GM12878 (cell line): ENCODE data around the gene TMEM132D. TPM values are rescaled to one million over a fixed set of nuclear protein-coding genes. Genes with fewer than 3 reads are reported as not detected.

Source experiments
- ATAC-seq: fragments of 200-7000 bp; cut with Tn5 transposase; 3 replicates; pipeline ENCODE4 v1.9.1; 2020; ENCODE audit warnings: mild to moderate bottlenecking, moderate library complexity
- BruUV-seq: library from RNA; stranded (reverse); fragments of 400-500 nt; replicated peaks from 2 replicates; lab custom pipeline; 2021; lab: Mats Ljungman, UMichigan
- CTCF ChIA-PET: fragments of 300-600 bp; sonication (Branson Sonifier 250); formaldehyde crosslinking; extraction: SDS; loops from one replicate; lab custom pipeline; 2021; ENCODE audit warnings: inconsistent platforms; lab: Yijun Ruan, JAX
- POLR2A ChIA-PET: fragments of 350-600 bp; formaldehyde crosslinking; extraction: SDS; loops from one replicate; lab custom pipeline; 2021; ENCODE audit warnings: inconsistent platforms; lab: Charles Lee
- RAD21 ChIA-PET: fragments of 300-600 bp; sonication (Branson Sonifier 250); formaldehyde crosslinking; loops from one replicate; lab custom pipeline; 2023; ENCODE audit warnings: antibody characterized with exemption; ENCODE audit not compliant: unreplicated experiment; lab: Charles Lee
- SMC1A ChIA-PET: fragments of 300-600 bp; sonication (Branson Sonifier 250); formaldehyde crosslinking; loops from one replicate; lab custom pipeline; 2023; ENCODE audit not compliant: unreplicated experiment, uncharacterized antibody; lab: Charles Lee
- DNase-seq: peaks from one replicate; pipeline ENCODE4 v3.0.0-alpha.2; 2011; ENCODE audit warnings: low read depth, low spot score
- FAIRE-seq: peaks from 3 replicates; lab custom pipeline; 2011; peaks lifted over from hg19 to GRCh38; lab: Jason Lieb, UNC
- H2AFZ ChIP-seq: 2 replicates; pipeline ENCODE4 v1.6.0; 2011; ENCODE audit warnings: low read depth, low read length, control low read depth; ENCODE audit not compliant: control insufficient read depth
- H3K27ac ChIP-seq: 2 replicates; pipeline ENCODE4 v1.5.1; 2011; ENCODE audit warnings: control low read depth; ENCODE audit not compliant: control insufficient read depth, insufficient read depth
- H3K27me3 ChIP-seq, 2 experiments: replicated peaks in 1 of 2; 2 replicates each; pipeline versions ENCODE4 v1.6.0 to v1.6.1; 2011; ENCODE audit warnings: low read length in 1 of 2; ENCODE audit not compliant: control insufficient read depth in 2 of 2, insufficient read depth in 2 of 2
- H3K36me3 ChIP-seq, 2 experiments: 2 replicates each; pipeline ENCODE4 v1.5.1; 2011; ENCODE audit warnings: low read length in 1 of 2; ENCODE audit not compliant: control insufficient read depth in 2 of 2, insufficient read depth in 2 of 2
- H3K4me1 ChIP-seq: 2 replicates; pipeline ENCODE4 v1.6.1; 2011; ENCODE audit warnings: mild to moderate bottlenecking, low read length, moderate library complexity, mixed read lengths; ENCODE audit not compliant: control insufficient read depth, insufficient read depth
- H3K4me2 ChIP-seq: 2 replicates; pipeline ENCODE4 v1.6.0; 2011; ENCODE audit warnings: control low read depth; ENCODE audit not compliant: control insufficient read depth, insufficient read depth
- H3K4me3 ChIP-seq: fragments of 200-600 bp; sonication (generic); 2 replicates; pipeline ENCODE4 v1.5.1; 2016
- H3K79me2 ChIP-seq: 2 replicates; pipeline ENCODE4 v1.6.0; 2011; ENCODE audit warnings: low read length; ENCODE audit not compliant: control insufficient read depth, insufficient read depth
- H3K9ac ChIP-seq: 2 replicates; pipeline ENCODE4 v1.8.0; 2011; ENCODE audit warnings: low read length, control low read depth, mixed read lengths; ENCODE audit not compliant: control insufficient read depth, insufficient read depth
- H3K9me3 ChIP-seq: replicated peaks from 3 replicates; pipeline ENCODE4 v1.5.1; 2011; ENCODE audit warnings: mild to moderate bottlenecking, low read length; ENCODE audit not compliant: control insufficient read depth, insufficient read depth
- H4K20me1 ChIP-seq: 2 replicates; pipeline ENCODE4 v1.6.0; 2011; ENCODE audit not compliant: control insufficient read depth, insufficient read depth
- ASH2L ChIP-seq: fragments of 300-600, 200-600 bp; sonication (generic); IDR thresholded peaks from 2 replicates; pipeline ENCODE4 v1.6.1; 2017; ENCODE audit warnings: low read depth, mild to moderate bottlenecking, borderline replicate concordance
- ATF7 ChIP-seq: fragments of 450-650 bp; IDR thresholded peaks from 2 replicates; pipeline ENCODE4 v1.6.1; 2016; ENCODE audit warnings: low read depth, mild to moderate bottlenecking
- BHLHE40 ChIP-seq, 2 experiments: fragments of 450-650 bp in 1 of 2; IDR thresholded peaks; 2 replicates each; pipeline ENCODE4 v1.6.1; 2011 to 2017; ENCODE audit warnings: low read depth in 2 of 2, borderline replicate concordance in 1 of 2, improper control_type of control experiment in 1 of 2, low read length in 1 of 2, mild to moderate bottlenecking in 1 of 2
- MTA3 ChIP-seq: IDR thresholded peaks from 2 replicates; pipeline ENCODE4 v1.6.1; 2012; ENCODE audit warnings: low read length, inconsistent platforms, borderline replicate concordance
- RCOR1 ChIP-seq: conservative IDR thresholded peaks from 2 replicates; pipeline ENCODE4 v1.6.1; 2012; ENCODE audit warnings: low read depth, low read length, improper control_type of control experiment
- RELA ChIP-seq: fragments of 450-650 bp; IDR thresholded peaks from 2 replicates; pipeline ENCODE4 v1.8.0; 2014; ENCODE audit warnings: borderline replicate concordance; ENCODE audit not compliant: partially characterized antibody
- TARDBP ChIP-seq: IDR thresholded peaks from 2 replicates; pipeline ENCODE4 v1.6.1; 2016; ENCODE audit warnings: borderline replicate concordance
- WGBS: methylation state at CpG from one replicate; pipeline ENCODE4 v1.1.6; 2016; ENCODE audit warnings: low lambda C conversion rate; ENCODE audit not compliant: insufficient replicate concordance, insufficient coverage; ENCODE audit errors: missing lambda C conversion rate; 5-methylcytosine and 5-hydroxymethylcytosine counted together
- in situ Hi-C: fragments of 300-500 bp; cut with MboI; formaldehyde crosslinking; loops from 9 replicates; pipeline ENCODE4 v1.14.3; 2018; ENCODE audit warnings: mixed read lengths
- intact Hi-C: fragments of 100-400 bp; cut with micrococcal nuclease; formaldehyde crosslinking; loops from one replicate; pipeline ENCODE4 v1.14.2; 2022; ENCODE audit not compliant: unreplicated experiment
- polyA plus RNA-seq, 11 experiments: library from polyadenylated mRNA; depleted of rRNA in 4 of 11; unstranded in 6 of 11; stranded (reverse) in 5 of 11; fragments of >200 nt; fragmentation: Nextera tagmentation in 4 of 11; fragmentation: Illumina TruSeq in 1 of 11; extraction: Ambion mirVana in 4 of 11; extraction: Trizol in 1 of 11; gene quantifications; 1 replicate in 1 of 11; 2 replicates in 10 of 11; pipeline versions ENCODE4 v1.2.1 to v1.2.3, GENCODE V29; 2011 to 2016; ENCODE audit warnings: inconsistent platforms in 2 of 11, missing spikeins in 2 of 11, low read depth in 1 of 11
- total RNA-seq, 4 experiments: library from RNA; depleted of rRNA in 3 of 4; stranded (reverse); fragments of >200 nt in 3 of 4; fragmentation: Illumina TruSeq in 1 of 4; extraction: Trizol in 1 of 4; gene quantifications; 2 replicates each; pipeline versions ENCODE4 v1.2.1 to v1.2.3, GENCODE V29; 2013 to 2021
- TF ChIP-seq, protein P1 (sequence below): IDR thresholded peaks from 2 replicates; pipeline ENCODE4 v1.6.1; 2011; ENCODE audit warnings: low read depth, low read length, improper control_type of control experiment, borderline replicate concordance
- TF ChIP-seq, protein P2 (sequence below): IDR thresholded peaks from 2 replicates; pipeline ENCODE4 v1.6.1; 2012; ENCODE audit warnings: low read depth, low read length, improper control_type of control experiment
- TF ChIP-seq, protein P3 (sequence below): fragments of 450-650 bp; IDR thresholded peaks from 2 replicates; pipeline ENCODE4 v1.6.1; 2017; ENCODE audit warnings: low read depth, mild to moderate bottlenecking, moderate library complexity
- TF ChIP-seq, protein P4 (sequence below): fragments of 150-350 bp; IDR thresholded peaks from 2 replicates; pipeline ENCODE4 v1.6.1; 2014; ENCODE audit warnings: mild to moderate bottlenecking, low read depth, low read length
- TF ChIP-seq, protein P5 (sequence below): fragments of 450-650 bp; IDR thresholded peaks from 2 replicates; pipeline ENCODE4 v1.6.1; 2016; ENCODE audit warnings: mild to moderate bottlenecking

The TMEM132D gene
- total and polyA plus RNA-seq, 10 of the 15 experiments (the other 5 are each of a cell fraction or from before 2014, with no cell fraction given): under 0.01 to 0.12 (median 0.02) TPM; not detected in 3

DNA sequence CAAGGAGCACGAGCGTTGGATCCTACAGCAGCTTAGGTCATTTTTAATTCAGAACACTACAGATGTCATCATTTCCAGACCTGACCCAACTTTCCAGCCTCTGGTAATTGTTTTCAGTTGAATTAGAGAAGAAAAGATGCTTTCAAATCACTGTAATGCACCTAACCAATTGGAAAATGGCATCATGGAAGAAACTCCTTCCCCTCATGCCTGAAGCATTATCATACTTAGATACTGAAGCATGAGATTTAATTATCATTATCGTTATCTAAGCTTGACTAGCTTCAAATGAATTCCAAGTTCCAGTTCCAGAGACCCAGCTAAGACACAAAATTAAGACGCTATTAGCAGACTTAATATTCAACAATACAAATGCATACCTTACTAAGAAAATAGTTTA lies 299.3 kb downstream of the TMEM132D start:
- no TSS peak for BruUV-seq
- ATAC-seq (no peak), FAIRE-seq (no peak), DNase-seq (no peak)
- intact Hi-C loops: no loop called here
- Histone ChIP-seq H3K27ac (no peak overlapping the region), H4K20me1 (no peaks in the 10 kb centered on the region), H3K4me1 (no peaks in the 10 kb centered on the region), H3K9me3 (no peaks in the 10 kb centered on the region), H3K79me2 (no peaks in the 10 kb centered on the region), H3K4me2 (no peak overlapping the region), H3K4me3 (no peak overlapping the region), H3K9ac (no peak overlapping the region), H3K36me3 (no peaks in the 10 kb centered on the region), H2AFZ (no peak overlapping the region), H3K27me3 (no peaks in the 10 kb centered on the region)
- in situ Hi-C loops: no loop called here
- POLR2A ChIA-PET: no interaction called here
- no peak for TF ChIP-seq RELA
- TF ChIP-seq, protein P1, sequence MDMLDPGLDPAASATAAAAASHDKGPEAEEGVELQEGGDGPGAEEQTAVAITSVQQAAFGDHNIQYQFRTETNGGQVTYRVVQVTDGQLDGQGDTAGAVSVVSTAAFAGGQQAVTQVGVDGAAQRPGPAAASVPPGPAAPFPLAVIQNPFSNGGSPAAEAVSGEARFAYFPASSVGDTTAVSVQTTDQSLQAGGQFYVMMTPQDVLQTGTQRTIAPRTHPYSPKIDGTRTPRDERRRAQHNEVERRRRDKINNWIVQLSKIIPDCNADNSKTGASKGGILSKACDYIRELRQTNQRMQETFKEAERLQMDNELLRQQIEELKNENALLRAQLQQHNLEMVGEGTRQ: no peak
- TF ChIP-seq, protein P2, sequence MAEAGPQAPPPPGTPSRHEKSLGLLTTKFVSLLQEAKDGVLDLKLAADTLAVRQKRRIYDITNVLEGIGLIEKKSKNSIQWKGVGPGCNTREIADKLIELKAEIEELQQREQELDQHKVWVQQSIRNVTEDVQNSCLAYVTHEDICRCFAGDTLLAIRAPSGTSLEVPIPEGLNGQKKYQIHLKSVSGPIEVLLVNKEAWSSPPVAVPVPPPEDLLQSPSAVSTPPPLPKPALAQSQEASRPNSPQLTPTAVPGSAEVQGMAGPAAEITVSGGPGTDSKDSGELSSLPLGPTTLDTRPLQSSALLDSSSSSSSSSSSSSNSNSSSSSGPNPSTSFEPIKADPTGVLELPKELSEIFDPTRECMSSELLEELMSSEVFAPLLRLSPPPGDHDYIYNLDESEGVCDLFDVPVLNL: no peak
- TF ChIP-seq ASH2L: no peak
- TF ChIP-seq, protein P3, sequence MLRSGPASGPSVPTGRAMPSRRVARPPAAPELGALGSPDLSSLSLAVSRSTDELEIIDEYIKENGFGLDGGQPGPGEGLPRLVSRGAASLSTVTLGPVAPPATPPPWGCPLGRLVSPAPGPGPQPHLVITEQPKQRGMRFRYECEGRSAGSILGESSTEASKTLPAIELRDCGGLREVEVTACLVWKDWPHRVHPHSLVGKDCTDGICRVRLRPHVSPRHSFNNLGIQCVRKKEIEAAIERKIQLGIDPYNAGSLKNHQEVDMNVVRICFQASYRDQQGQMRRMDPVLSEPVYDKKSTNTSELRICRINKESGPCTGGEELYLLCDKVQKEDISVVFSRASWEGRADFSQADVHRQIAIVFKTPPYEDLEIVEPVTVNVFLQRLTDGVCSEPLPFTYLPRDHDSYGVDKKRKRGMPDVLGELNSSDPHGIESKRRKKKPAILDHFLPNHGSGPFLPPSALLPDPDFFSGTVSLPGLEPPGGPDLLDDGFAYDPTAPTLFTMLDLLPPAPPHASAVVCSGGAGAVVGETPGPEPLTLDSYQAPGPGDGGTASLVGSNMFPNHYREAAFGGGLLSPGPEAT: no peak
- TF ChIP-seq ATF7: no peak
- TF ChIP-seq, protein P4, sequence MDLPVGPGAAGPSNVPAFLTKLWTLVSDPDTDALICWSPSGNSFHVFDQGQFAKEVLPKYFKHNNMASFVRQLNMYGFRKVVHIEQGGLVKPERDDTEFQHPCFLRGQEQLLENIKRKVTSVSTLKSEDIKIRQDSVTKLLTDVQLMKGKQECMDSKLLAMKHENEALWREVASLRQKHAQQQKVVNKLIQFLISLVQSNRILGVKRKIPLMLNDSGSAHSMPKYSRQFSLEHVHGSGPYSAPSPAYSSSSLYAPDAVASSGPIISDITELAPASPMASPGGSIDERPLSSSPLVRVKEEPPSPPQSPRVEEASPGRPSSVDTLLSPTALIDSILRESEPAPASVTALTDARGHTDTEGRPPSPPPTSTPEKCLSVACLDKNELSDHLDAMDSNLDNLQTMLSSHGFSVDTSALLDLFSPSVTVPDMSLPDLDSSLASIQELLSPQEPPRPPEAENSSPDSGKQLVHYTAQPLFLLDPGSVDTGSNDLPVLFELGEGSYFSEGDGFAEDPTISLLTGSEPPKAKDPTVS: no peak
- TF ChIP-seq TARDBP: no peak
- TF ChIP-seq, protein P5, sequence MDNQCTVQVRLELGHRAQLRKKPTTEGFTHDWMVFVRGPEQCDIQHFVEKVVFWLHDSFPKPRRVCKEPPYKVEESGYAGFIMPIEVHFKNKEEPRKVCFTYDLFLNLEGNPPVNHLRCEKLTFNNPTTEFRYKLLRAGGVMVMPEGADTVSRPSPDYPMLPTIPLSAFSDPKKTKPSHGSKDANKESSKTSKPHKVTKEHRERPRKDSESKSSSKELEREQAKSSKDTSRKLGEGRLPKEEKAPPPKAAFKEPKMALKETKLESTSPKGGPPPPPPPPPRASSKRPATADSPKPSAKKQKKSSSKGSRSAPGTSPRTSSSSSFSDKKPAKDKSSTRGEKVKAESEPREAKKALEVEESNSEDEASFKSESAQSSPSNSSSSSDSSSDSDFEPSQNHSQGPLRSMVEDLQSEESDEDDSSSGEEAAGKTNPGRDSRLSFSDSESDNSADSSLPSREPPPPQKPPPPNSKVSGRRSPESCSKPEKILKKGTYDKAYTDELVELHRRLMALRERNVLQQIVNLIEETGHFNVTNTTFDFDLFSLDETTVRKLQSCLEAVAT: no peak
- no peak for TF ChIP-seq BHLHE40 (IDR thresholded peaks at IDR 0.05; ENCODE audit: borderline replicate concordance in 1 of 2, low read depth in 2 of 2, low read length in 1 of 2)
- TF ChIP-seq MTA3: no peak
- TF ChIP-seq RCOR1: no peak
- RAD21 ChIA-PET: no interaction called here
- SMC1A ChIA-PET: no interaction called here
- CTCF ChIA-PET: no interaction called here
- WGBS: 15% methylated on average over 4 of the region's 4 CpGs
